OCI-LY1 (cell line): ENCODE results near the gene PPIF.

Experiments used
- H2AFZ ChIP-seq: fragments of 200-600 bp; sonication (generic), shearing (Covaris generic); 2 replicates; pipeline ENCODE4 v1.6.0; 2014; ENCODE audit warnings: antibody characterized with exemption, mild to moderate bottlenecking, low read length
- H3F3A ChIP-seq: fragments of 200-600 bp; sonication (generic), shearing (Covaris generic); 2 replicates; pipeline ENCODE4 v1.6.0; 2014; ENCODE audit warnings: mild to moderate bottlenecking, antibody characterized with exemption, low read length, moderate library complexity; ENCODE audit not compliant: insufficient read depth
- H3K27ac ChIP-seq: fragments of 200-600 bp; sonication (generic); 2 replicates; pipeline ENCODE4 v1.5.1; 2014; ENCODE audit warnings: low read length, mixed run types, mild to moderate bottlenecking, low read depth; ENCODE audit not compliant: poor library complexity, severe bottlenecking
- H3K27me3 ChIP-seq: fragments of 200-600 bp; sonication (generic); 2 replicates; pipeline ENCODE4 v1.6.0; 2014; ENCODE audit warnings: antibody characterized with exemption, mild to moderate bottlenecking, low read length, moderate library complexity; ENCODE audit not compliant: insufficient read depth
- H3K36me3 ChIP-seq: fragments of 200-600 bp; sonication (generic); 2 replicates; pipeline ENCODE4 v1.6.1; 2014; ENCODE audit warnings: mild to moderate bottlenecking, antibody characterized with exemption, low read length, moderate library complexity, mixed read lengths; ENCODE audit not compliant: insufficient read depth
- H3K4me1 ChIP-seq: fragments of 200-600 bp; sonication (generic); 2 replicates; pipeline ENCODE4 v1.5.1; 2014; ENCODE audit warnings: mild to moderate bottlenecking, low read length, moderate library complexity; ENCODE audit not compliant: insufficient read depth, severe bottlenecking
- H3K4me2 ChIP-seq: fragments of 200-600 bp; sonication (generic), shearing (Covaris generic); 2 replicates; pipeline ENCODE4 v1.6.1; 2014; ENCODE audit warnings: low read length
- H3K4me3 ChIP-seq: fragments of 200-600 bp; sonication (generic); 2 replicates; pipeline ENCODE4 v1.5.1; 2014; ENCODE audit warnings: low read length, low read depth, mild to moderate bottlenecking, mixed read lengths; ENCODE audit not compliant: poor library complexity, severe bottlenecking
- H3K79me2 ChIP-seq: fragments of 200-600 bp; shearing (Covaris generic); 2 replicates; pipeline ENCODE4 v1.6.1; 2016; ENCODE audit warnings: mixed run types, low read length, mixed read lengths; ENCODE audit not compliant: insufficient read depth
- H3K9ac ChIP-seq: fragments of 200-600 bp; sonication (generic), shearing (Covaris generic); 2 replicates; pipeline ENCODE4 v1.6.1; 2014; ENCODE audit warnings: mild to moderate bottlenecking, low read length, mixed read lengths
- H3K9me2 ChIP-seq: fragments of 200-600 bp; sonication (generic), shearing (Covaris generic); 2 replicates; pipeline ENCODE4 v1.6.1; 2014; ENCODE audit warnings: low read depth, mild to moderate bottlenecking, low read length, mixed read lengths
- H3K9me3 ChIP-seq: fragments of 200-600 bp; shearing (Covaris generic); 2 replicates; pipeline ENCODE4 v1.6.1; 2014; ENCODE audit warnings: low read length, mixed read lengths
- H4K20me1 ChIP-seq: fragments of 200-600 bp; sonication (generic), shearing (Covaris generic); 2 replicates; pipeline ENCODE4 v1.6.0; 2016; ENCODE audit warnings: mild to moderate bottlenecking, low read length; ENCODE audit not compliant: insufficient read depth
- CTCF ChIP-seq: fragments of 200-600 bp; sonication (generic), shearing (Covaris generic); IDR thresholded peaks from 2 replicates; pipeline ENCODE4 v1.5.1; 2017; ENCODE audit warnings: mild to moderate bottlenecking, antibody characterized with exemption, low read length, moderate library complexity, mixed read lengths
- EZH2 ChIP-seq: fragments of 200-600 bp; sonication (generic), shearing (Covaris generic); IDR thresholded peaks from 2 replicates; pipeline ENCODE4 v1.8.0; 2017; ENCODE audit warnings: borderline replicate concordance, mixed run types, mild to moderate bottlenecking, antibody characterized with exemption, low read length, moderate library complexity, mixed read lengths

PPIF gene

GRCh38 chr10:79404231-79404609, 57.0 kb downstream of the PPIF start:
- H3F3A ChIP-seq, result no peaks in the 10 kb centered on the region
- peaks cover 6% of the 10 kb centered on the region; the same call in 1 of the 2 replicates for H3K27me3 ChIP-seq
- no peaks in the 10 kb centered on the region for H4K20me1 ChIP-seq
- no peak overlapping the region for H3K4me3 ChIP-seq
- H3K27ac ChIP-seq, result no peak overlapping the region
- H3K36me3 ChIP-seq, result no peaks in the 10 kb centered on the region
- no peaks in the 10 kb centered on the region for H3K4me1 ChIP-seq
- no peaks in the 10 kb centered on the region for H3K9me2 ChIP-seq
- no peak overlapping the region for H3K4me2 ChIP-seq
- no peaks in the 10 kb centered on the region for H3K9me3 ChIP-seq
- no peak overlapping the region for H3K9ac ChIP-seq
- H3K79me2 ChIP-seq, result no peaks in the 10 kb centered on the region
- no peak overlapping the region for H2AFZ ChIP-seq
- no peak for TF ChIP-seq CTCF
- TF ChIP-seq EZH2, result no peak

- Histone ChIP-seq H3K36me3 (no peaks in the 10 kb centered on the region), H3K4me1 (no peaks in the 10 kb centered on the region), H3K4me3 (no peak overlapping the region), H3K4me2 (no peak overlapping the region), H3K27me3 (peaks cover 6% of the 10 kb centered on the region; the same call in 1 of the 2 replicates), H3K79me2 (no peaks in the 10 kb centered on the region), H3K9ac (no peak overlapping the region), H3K9me2 (no peaks in the 10 kb centered on the region), H3K9me3 (no peaks in the 10 kb centered on the region), H3F3A (no peaks in the 10 kb centered on the region), H3K27ac (no peak overlapping the region), H4K20me1 (no peaks in the 10 kb centered on the region), H2AFZ (no peak overlapping the region)
- TF ChIP-seq CTCF (no peak), EZH2 (no peak)
Measured at GRCh38 chr10:79404690-79405131, 57.4 kb downstream of the PPIF start.
